Stimulated activated CD8-positive, alpha-beta memory T cell treated with anti-CD3 and anti-CD28 coated beads, Interleukin-4, amount 100 ng/mL, for 48 hours (primary cell): Measurements from ENCODE around the gene CAPN5.

Source experiments
- DNase-seq: peaks from one replicate; pipeline ENCODE4 v3.0.0-alpha.2; 2020

Gene CAPN5

GRCh38 chr11:77121876-77122575, 55.3 kb downstream of the CAPN5 start:
- DNase-seq: no peak

- DNase-seq: no peak
Measured at GRCh38 chr11:77122576-77123212, 55.9 kb downstream of the CAPN5 start.

- no peak for DNase-seq
Measured at GRCh38 chr11:77123591-77123990, 56.8 kb downstream of the CAPN5 start.

GRCh38 chr11:77124041-77124440, 57.3 kb downstream of the CAPN5 start:
- no peak for DNase-seq

- no peak for DNase-seq
Measured at GRCh38 chr11:77124488-77124887, 57.7 kb downstream of the CAPN5 start.

- no peak for DNase-seq
Measured at GRCh38 chr11:77125191-77125590, 58.4 kb downstream of the CAPN5 start.

GRCh38 chr11:77125695-77126094, 58.9 kb downstream of the CAPN5 start:
- no peak for DNase-seq

GRCh38 chr11:77126156-77126775, 59.5 kb downstream of the CAPN5 start:
- DNase-seq: no peak

- no peak for DNase-seq
Measured at GRCh38 chr11:77126861-77127234, 60.1 kb downstream of the CAPN5 start.

- peak; percentile 79 for DNase-seq
Measured at GRCh38 chr11:77127235-77127911, 60.6 kb downstream of the CAPN5 start.

GRCh38 chr11:77127920-77128691, 61.3 kb downstream of the CAPN5 start, which contains the start of gene MYO7A:
Gene MYO7A, plus strand, starts transcription at chr11:77128246. Its CDS starts 2,389 bp downstream, at chr11:77130635.
- no peak for DNase-seq

GRCh38 chr11:77129069-77129841, 62.5 kb downstream of the CAPN5 start:
- DNase-seq: no peak

- no peak for DNase-seq
Measured at GRCh38 chr11:77129842-77130756, 63.3 kb downstream of the CAPN5 start.

- DNase-seq: no peak
Measured at GRCh38 chr11:77130763-77131513, 64.2 kb downstream of the CAPN5 start.

- no peak for DNase-seq
Measured at GRCh38 chr11:77131560-77131959, 64.8 kb downstream of the CAPN5 start.

- DNase-seq: no peak
Measured at GRCh38 chr11:77135069-77135468, 68.3 kb downstream of the CAPN5 start.

GRCh38 chr11:77136074-77136473, 69.3 kb downstream of the CAPN5 start:
- peak; percentile 53 for DNase-seq

GRCh38 chr11:77136784-77137420, 70.1 kb downstream of the CAPN5 start:
- DNase-seq: no peak

- no peak for DNase-seq
Measured at GRCh38 chr11:77137421-77137820, 70.7 kb downstream of the CAPN5 start.
